Stimulated activated CD4-positive, alpha-beta T cell treated with anti-CD3 and anti-CD28 coated beads, Interleukin-2, amount 100 ng/mL, for 48 hours (primary cell): ENCODE measurements around the gene PTX4.

Experiments
- DNase-seq, 2 donors: peaks; one replicate each; pipeline ENCODE4 v3.0.0-alpha.2; 2020

Gene PTX4

GRCh38 chr16:1488619-1489018 lies at the start of gene PTX4:
Gene PTX4, minus strand, starts transcription at chr16:1488944. Its CDS starts 35 bp downstream, at chr16:1488909.
- no peak for DNase-seq

GRCh38 chr16:1537763-1538289 lies 49.1 kb upstream of the PTX4 start:
- no peak for DNase-seq

GRCh38 chr16:1537138-1537577 lies 48.4 kb upstream of the PTX4 start:
- DNase-seq, result no peak

GRCh38 chr16:1536601-1537000 lies 47.9 kb upstream of the PTX4 start:
- DNase-seq, result no peak

GRCh38 chr16:1535391-1536291 lies 46.9 kb upstream of the PTX4 start:
- DNase-seq, result no peak

GRCh38 chr16:1534021-1535020 lies 45.6 kb upstream of the PTX4 start:
- no peak for DNase-seq

- no peak for DNase-seq
Measured at GRCh38 chr16:1533443-1533951, 44.8 kb upstream of the PTX4 start, which contains the start of gene TMEM204. Gene TMEM204, plus strand, starts transcription at chr16:1533666. Its CDS starts 610 bp downstream, at chr16:1534276.

- no peak for DNase-seq
Measured at GRCh38 chr16:1532771-1533170, 44.0 kb upstream of the PTX4 start.

GRCh38 chr16:1532081-1532760 lies 43.5 kb upstream of the PTX4 start:
- DNase-seq, result no peak

GRCh38 chr16:1531638-1531910 lies 42.8 kb upstream of the PTX4 start:
- DNase-seq, result no peak

- no peak for DNase-seq
Measured at GRCh38 chr16:1530883-1531637, 42.3 kb upstream of the PTX4 start.

- DNase-seq, result no peak
Measured at GRCh38 chr16:1530349-1530882, 41.7 kb upstream of the PTX4 start.

GRCh38 chr16:1528921-1529537 lies 40.3 kb upstream of the PTX4 start:
- DNase-seq, result no peak

GRCh38 chr16:1527836-1528811 lies 39.4 kb upstream of the PTX4 start:
- no peak for DNase-seq

- DNase-seq, result no peak
Measured at GRCh38 chr16:1526608-1527555, 38.1 kb upstream of the PTX4 start.

GRCh38 chr16:1525871-1526607 lies 37.3 kb upstream of the PTX4 start:
- no peak for DNase-seq

GRCh38 chr16:1524366-1524765 lies 35.6 kb upstream of the PTX4 start:
- DNase-seq, result no peak
